ENCODE data around the gene ITPK1. TPM values are rescaled to one million over a fixed set of nuclear protein-coding genes. Genes with fewer than 3 reads are reported as not detected.

ITPK1 gene
- total and polyA plus RNA-seq, 10 of the 15 experiments (the other 5 are each of a cell fraction or from before 2014, with no cell fraction given) = 1.3 to 73.2 (median 27.0) TPM

GRCh38 chr14:92994942-92995341 is 120.8 kb downstream of the ITPK1 start (continued):
- TF ChIP-seq REST (IDR thresholded peaks at IDR 0.05; ENCODE audit: low read depth, low read length) = no peak
- no peak for TF ChIP-seq CUX1 (IDR thresholded peaks at IDR 0.05; ENCODE audit: insufficient replicate concordance, low read depth, low read length)
- TF ChIP-seq ZNF24 (IDR thresholded peaks at IDR 0.05) = no peak
- TF ChIP-seq FOS (IDR thresholded peaks at IDR 0.05; ENCODE audit: borderline replicate concordance, extremely low read depth, insufficient read length) = no peak
- TF ChIP-seq CHD2 (IDR thresholded peaks at IDR 0.05; ENCODE audit: borderline replicate concordance, low read depth, low read length) = no peak
- TF ChIP-seq CEBPZ (IDR thresholded peaks at IDR 0.05; ENCODE audit: low read depth, low read length) = no peak

Measured in GM12878 (cell line).